SK-N-SH (cell line): Measurements from ENCODE around the gene SIN3A. TPM values are rescaled to one million over a fixed set of nuclear protein-coding genes. Genes with fewer than 3 reads are reported as not detected.

Experiments
- CTCF ChIA-PET: fragments of 300-600, 350-600 bp; formaldehyde crosslinking; extraction: SDS; loops from one replicate; lab custom pipeline; 2021; lab: Yijun Ruan, JAX
- POLR2A ChIA-PET: fragments of 350-600 bp; sonication (Branson Sonifier 250); formaldehyde crosslinking; extraction: SDS; loops from one replicate; lab custom pipeline; 2020; ENCODE audit warnings: antibody characterized with exemption, inconsistent platforms; lab: Yijun Ruan, JAX
- DNase-seq: peaks from one replicate; pipeline ENCODE4 v3.0.0; 2012
- H2AFZ ChIP-seq: fragments of 200-600 bp; sonication (generic); 2 replicates; pipeline ENCODE4 v1.8.1; 2016; ENCODE audit warnings: antibody characterized with exemption, mild to moderate bottlenecking, low read depth
- H3F3A ChIP-seq: fragments of 200-600 bp; sonication (generic); replicated peaks from 2 replicates; pipeline ENCODE3; 2016; ENCODE audit warnings: antibody characterized with exemption, mild to moderate bottlenecking; ENCODE audit not compliant: insufficient read depth
- H3K27ac ChIP-seq, 2 experiments: fragments of 200-500 bp in 1 of 2; fragments of 200-600 bp in 1 of 2; sonication (Bioruptor generic) in 1 of 2; sonication (generic), shearing (Covaris generic) in 1 of 2; 2 replicates each; pipeline versions ENCODE4 v1.5.1 to v1.6.1; 2014 to 2016; ENCODE audit warnings: low read depth in 2 of 2, inconsistent platforms in 1 of 2, low read length in 1 of 2, mild to moderate bottlenecking in 1 of 2, mixed read lengths in 1 of 2
- H3K27me3 ChIP-seq: fragments of 200-600 bp; sonication (generic), shearing (Covaris generic); 2 replicates; pipeline ENCODE4 v1.6.1; 2016; ENCODE audit warnings: mixed run types; ENCODE audit not compliant: insufficient read depth
- H3K36me3 ChIP-seq, 2 experiments: fragments of 200-500 bp in 1 of 2; fragments of 200-600 bp in 1 of 2; sonication (Bioruptor generic) in 1 of 2; sonication (generic) in 1 of 2; replicated peaks in 1 of 2; 2 replicates each; pipeline versions ENCODE3 to v1.5.1; 2014 to 2016; ENCODE audit warnings: low read length in 1 of 2, mild to moderate bottlenecking in 1 of 2; ENCODE audit not compliant: insufficient read depth in 2 of 2, control insufficient read depth in 1 of 2
- H3K4me1 ChIP-seq, 2 experiments: fragments of 200-500 bp in 1 of 2; fragments of 200-600 bp in 1 of 2; sonication (Bioruptor generic) in 1 of 2; sonication (generic), shearing (Covaris generic) in 1 of 2; 2 replicates each; pipeline versions ENCODE4 v1.5.1 to v1.6.1; 2014 to 2016; ENCODE audit warnings: low read depth in 1 of 2, low read length in 1 of 2, mixed run types in 1 of 2; ENCODE audit not compliant: insufficient read depth in 2 of 2, control insufficient read depth in 1 of 2
- H3K4me2 ChIP-seq: fragments of 200-600 bp; sonication (generic), shearing (Covaris generic); 2 replicates; pipeline ENCODE4 v1.6.1; 2017; ENCODE audit warnings: mixed run types
- H3K4me3 ChIP-seq, 2 experiments: fragments of 200-500 bp in 1 of 2; fragments of 200-600 bp in 1 of 2; sonication (Bioruptor generic) in 1 of 2; sonication (generic), shearing (Covaris generic) in 1 of 2; 2 replicates each; pipeline versions ENCODE4 v1.5.1 to v1.8.1; 2014 to 2016; ENCODE audit warnings: low read depth in 2 of 2, inconsistent platforms in 1 of 2, low read length in 1 of 2, mild to moderate bottlenecking in 1 of 2, mixed read lengths in 1 of 2, moderate library complexity in 1 of 2
- H3K79me2 ChIP-seq: fragments of 200-600 bp; sonication (generic); 2 replicates; pipeline ENCODE4 v1.8.1; 2017; ENCODE audit warnings: mild to moderate bottlenecking; ENCODE audit not compliant: insufficient read depth
- H3K9ac ChIP-seq: fragments of 200-600 bp; sonication (generic); 2 replicates; pipeline ENCODE4 v1.6.1; 2017; ENCODE audit warnings: mixed run types
- H3K9me2 ChIP-seq: fragments of 200-600 bp; sonication (generic); 2 replicates; pipeline ENCODE4 v1.6.1; 2017; ENCODE audit warnings: mixed run types
- H3K9me3 ChIP-seq: fragments of 200-600 bp; sonication (generic); 2 replicates; pipeline ENCODE4 v1.6.1; 2017; ENCODE audit warnings: mixed run types, mild to moderate bottlenecking, moderate library complexity
- H4K20me1 ChIP-seq: fragments of 200-600 bp; sonication (generic); 2 replicates; pipeline ENCODE4 v1.6.1; 2017; ENCODE audit warnings: mild to moderate bottlenecking, mixed run types; ENCODE audit not compliant: insufficient read depth
- CHD2 ChIP-seq: fragments of 150-350 bp; IDR thresholded peaks from 2 replicates; pipeline ENCODE4 v1.6.1; 2018; ENCODE audit warnings: low read length; ENCODE audit not compliant: partially characterized antibody
- CTCF ChIP-seq: fragments of 200-600 bp; sonication (generic); IDR thresholded peaks from 2 replicates; pipeline ENCODE4 v1.6.1; 2017; ENCODE audit warnings: antibody characterized with exemption, mild to moderate bottlenecking, moderate library complexity
- EZH2phosphoT487 ChIP-seq: fragments of 200-600 bp; sonication (generic); IDR thresholded peaks from 2 replicates; pipeline ENCODE4 v1.6.1; 2017; ENCODE audit warnings: low read depth, mixed run types, mild to moderate bottlenecking, antibody characterized with exemption, moderate library complexity, borderline replicate concordance
- GABPA ChIP-seq: IDR thresholded peaks from 2 replicates; pipeline ENCODE4 v1.4.0; 2012; ENCODE audit warnings: low read depth, mild to moderate bottlenecking
- IRF3 ChIP-seq: fragments of 150-350 bp; IDR thresholded peaks from 2 replicates; pipeline ENCODE4 v1.6.1; 2016; ENCODE audit warnings: mild to moderate bottlenecking, low read depth, low read length
- MXI1 ChIP-seq: IDR thresholded peaks from 2 replicates; pipeline ENCODE4 v1.6.1; 2012; ENCODE audit warnings: mild to moderate bottlenecking, low read depth, low read length, improper control_type of control experiment
- NFIC ChIP-seq: IDR thresholded peaks from 2 replicates; pipeline ENCODE4 v1.4.0; 2012; ENCODE audit warnings: borderline replicate concordance
- RAD21 ChIP-seq: IDR thresholded peaks from 2 replicates; pipeline ENCODE4 v1.6.1; 2012; ENCODE audit warnings: mild to moderate bottlenecking, low read length
- RCOR1 ChIP-seq: fragments of 150-350 bp; IDR thresholded peaks from 2 replicates; pipeline ENCODE4 v1.6.1; 2017; ENCODE audit warnings: antibody characterized with exemption, low read length
- RXRA ChIP-seq: IDR thresholded peaks from 2 replicates; pipeline ENCODE4 v1.4.0; 2012; ENCODE audit warnings: low read depth, mild to moderate bottlenecking, borderline replicate concordance
- SMC3 ChIP-seq: IDR thresholded peaks from 2 replicates; pipeline ENCODE4 v1.6.1; 2012; ENCODE audit warnings: low read depth, low read length, improper control_type of control experiment
- USF1 ChIP-seq: IDR thresholded peaks from 2 replicates; pipeline ENCODE4 v1.4.0; 2012; ENCODE audit warnings: low read depth, borderline replicate concordance
- USF2 ChIP-seq: fragments of 150-350 bp; IDR thresholded peaks from 2 replicates; pipeline ENCODE4 v1.6.1; 2017; ENCODE audit warnings: antibody characterized with exemption, low read length, low read depth, borderline replicate concordance
- ZBTB33 ChIP-seq: IDR thresholded peaks from 2 replicates; pipeline ENCODE4 v1.4.0; 2012; ENCODE audit warnings: low read depth, borderline replicate concordance
- WGBS: methylation state at CpG from one replicate; pipeline ENCODE4 v1.1.6; 2017; ENCODE audit warnings: low lambda C conversion rate; 5-methylcytosine and 5-hydroxymethylcytosine counted together
- polyA plus RNA-seq, 3 experiments: library from polyadenylated mRNA; depleted of rRNA; stranded (reverse); fragments of >200 nt; gene quantifications; 2 replicates each; pipeline ENCODE4 v1.2.3, GENCODE V29; 2012

SIN3A gene
- polyA plus RNA-seq, 1 of the 3 experiments (the other 2 are of a cell fraction) = 32.2 TPM

- Histone ChIP-seq H2AFZ (no peak overlapping the region), H3K9me3 (no peaks in the 10 kb centered on the region), H3K27me3 (no peaks in the 10 kb centered on the region), H3F3A (peaks cover 10% of the 10 kb centered on the region), H4K20me1 (no peaks in the 10 kb centered on the region; the same call in 1 of the 2 replicates), H3K4me1 (peaks cover 5 to 16% of the 10 kb centered on the region in 2 experiments; a peak in 3 of 4 replicates), H3K4me2 (peak overlapping the region; percentile 92), H3K4me3 (no peak overlapping the region), H3K79me2 (peaks cover 36% of the 10 kb centered on the region), H3K9me2 (no peaks in the 10 kb centered on the region), H3K27ac (no peak overlapping the region; a peak in 1 of 4 replicates), H3K36me3 (peaks cover 48 to 59% of the 10 kb centered on the region in 2 experiments), H3K9ac (peak overlapping the region; percentile 96; the same call in 1 of the 2 replicates)
- DNase-seq = no peak
- ChIA-PET POLR2A (no interaction called here), CTCF (interaction anchor here (0.7 to 3.5 kb wide), 31 partner anchors 8 to 844 kb away, joined by 3 to 29 read pairs (median 5); partner anchors contain the start of genes IMP3, NEIL1, PPCDC and PTPN9)
- no peak for TF ChIP-seq IRF3
- TF ChIP-seq GABPA = no peak
- no peak for TF ChIP-seq CTCF
- TF ChIP-seq EZH2phosphoT487 = no peak
- TF ChIP-seq RAD21 = no peak
- no peak for TF ChIP-seq CHD2
- TF ChIP-seq MXI1 = no peak
- TF ChIP-seq ZBTB33 = no peak
- TF ChIP-seq NFIC = no peak
- TF ChIP-seq RCOR1 = no peak
These were observed 84.5 kb downstream of the SIN3A start for GRCh38 chr15:75367006-75367405.

GRCh38 chr15:75366163-75366562 lies 85.3 kb downstream of the SIN3A start:
- Histone ChIP-seq H3K4me1 (peaks cover 5 to 16% of the 10 kb centered on the region in 2 experiments; a peak in 3 of 4 replicates), H3K27me3 (no peaks in the 10 kb centered on the region), H4K20me1 (no peaks in the 10 kb centered on the region; the same call in 1 of the 2 replicates), H3F3A (peaks cover 10% of the 10 kb centered on the region), H3K36me3 (peaks cover 42 to 55% of the 10 kb centered on the region in 2 experiments), H3K9me3 (no peaks in the 10 kb centered on the region), H3K79me2 (peaks cover 36% of the 10 kb centered on the region), H3K4me3 (no peak overlapping the region), H3K4me2 (no peak overlapping the region), H2AFZ (no peak overlapping the region), H3K27ac (no peak overlapping the region), H3K9ac (no peak overlapping the region), H3K9me2 (no peaks in the 10 kb centered on the region)
- no peak for TF ChIP-seq GABPA
- no peak for TF ChIP-seq IRF3
- no peak for TF ChIP-seq USF1
- no peak for TF ChIP-seq EZH2phosphoT487
- TF ChIP-seq USF2 = no peak
- TF ChIP-seq RXRA = no peak
- no peak for TF ChIP-seq SMC3
- ChIA-PET POLR2A (no interaction called here), CTCF (interaction anchor here (3.5 kb wide), 1 partner anchor 11 kb away, joined by 29 read pairs; no protein-coding TSS in a partner anchor)
- 87% methylated on average over 3 of the region's 3 CpGs for WGBS
- no peak for DNase-seq
